Stimulated activated CD8-positive, alpha-beta memory T cell treated with anti-CD3 and anti-CD28 coated beads, Interleukin-12 subunit alpha, Interleukin-12 subunit beta, amount 100 ng/mL, for 24 hours (primary cell): ENCODE results near the gene CREB5.

ENCODE experiments used
- DNase-seq: peaks from one replicate; pipeline ENCODE4 v3.0.0-alpha.2; 2020; ENCODE audit errors: extremely low read depth

The CREB5 gene

DNA sequence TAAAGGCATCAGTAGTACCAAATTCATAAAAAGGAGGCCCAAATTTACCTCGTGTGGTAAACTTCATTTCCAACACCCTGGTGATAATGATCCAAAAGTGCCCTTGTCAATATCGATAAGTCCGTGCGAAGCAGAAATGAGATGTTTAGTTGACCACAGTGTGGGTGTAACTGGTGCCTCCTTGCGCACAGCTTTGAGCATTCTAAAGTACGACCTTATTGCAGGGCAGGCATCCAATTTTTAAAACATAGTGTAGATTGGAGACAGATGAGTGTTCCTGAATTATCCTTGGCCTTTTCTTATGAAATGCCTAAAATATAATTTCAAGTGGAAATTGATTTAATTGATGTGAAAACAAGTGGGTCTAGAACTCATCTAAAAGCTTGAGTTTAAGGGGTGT, 297.4 kb downstream of the CREB5 start:
- no peak for DNase-seq

DNA sequence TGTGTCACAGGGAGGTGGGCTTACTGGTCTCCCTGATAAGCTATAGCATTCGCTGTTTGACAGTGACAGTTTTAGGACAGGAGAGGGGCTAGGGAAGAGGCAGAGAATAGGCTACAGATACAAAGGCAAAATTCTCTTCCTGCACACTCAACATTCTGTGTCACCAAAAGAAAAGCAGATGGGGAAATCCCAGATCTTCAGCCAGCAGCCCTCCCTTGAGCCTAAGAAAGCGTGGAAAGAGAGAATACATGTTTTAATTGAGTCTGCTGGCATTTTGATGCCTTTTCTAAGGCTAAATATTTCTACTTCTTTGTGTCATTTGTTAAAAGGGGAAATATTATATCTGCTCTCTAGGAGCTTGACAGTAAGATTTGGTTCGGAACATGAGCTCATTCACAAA, 298.8 kb downstream of the CREB5 start:
- DNase-seq = no peak

GRCh38 chr7:28714459-28715120, 302.3 kb downstream of the CREB5 start:
- DNase-seq = no peak

DNA sequence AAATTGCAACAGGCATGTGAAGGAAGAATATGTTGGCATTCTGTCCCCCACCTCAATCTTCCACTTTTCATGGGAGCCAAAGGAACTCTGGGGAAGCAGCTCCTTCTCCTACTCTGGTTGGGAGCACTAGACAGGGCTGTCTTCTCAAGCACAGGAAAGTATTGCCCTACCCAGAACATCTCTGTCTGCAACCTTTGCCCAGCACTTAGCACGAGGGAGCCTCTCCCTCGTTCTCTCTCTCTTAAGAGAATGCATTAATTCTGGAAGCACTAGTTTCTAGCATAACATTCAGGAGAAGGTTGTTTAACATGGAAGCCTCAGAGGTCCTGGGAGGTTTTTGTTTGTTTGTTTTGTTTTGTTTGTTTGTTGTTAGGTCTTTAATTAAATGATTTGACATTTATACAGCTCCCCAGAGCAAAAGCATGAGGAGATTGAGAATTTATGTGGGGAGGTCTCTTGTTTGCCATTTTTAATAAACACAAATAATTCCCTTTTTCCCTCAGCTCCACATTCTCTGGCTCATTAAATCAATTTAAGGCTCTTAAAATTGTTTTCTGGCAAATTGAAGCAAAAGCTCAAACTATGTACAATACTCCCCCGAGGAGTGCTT, 305.2 kb downstream of the CREB5 start:
- no peak for DNase-seq

- no peak for DNase-seq
Observed at GRCh38 chr7:28718055-28718481, 305.8 kb downstream of the CREB5 start.

DNA sequence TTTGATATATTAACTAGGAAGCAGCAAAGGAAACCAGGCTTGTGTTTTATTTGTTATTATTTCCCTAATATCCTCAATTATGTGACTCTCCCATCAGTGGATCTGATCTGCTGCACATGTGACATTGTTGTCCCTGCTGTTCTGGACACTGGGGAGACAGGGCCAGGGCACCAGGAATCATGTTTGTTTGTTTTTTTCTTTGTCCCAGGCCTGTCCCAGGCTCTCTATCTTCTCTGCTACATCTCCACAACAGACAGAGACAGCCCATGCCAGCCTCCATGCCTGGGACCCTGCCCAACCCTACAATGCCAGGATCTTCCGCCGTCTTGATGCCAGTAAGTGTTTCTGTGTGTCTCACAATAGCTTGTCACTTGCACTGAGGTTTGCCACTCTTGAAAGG, 306.2 kb downstream of the CREB5 start:
- DNase-seq = no peak

- DNase-seq = no peak
Observed at GRCh38 chr7:28722684-28723083, 310.4 kb downstream of the CREB5 start.

DNA sequence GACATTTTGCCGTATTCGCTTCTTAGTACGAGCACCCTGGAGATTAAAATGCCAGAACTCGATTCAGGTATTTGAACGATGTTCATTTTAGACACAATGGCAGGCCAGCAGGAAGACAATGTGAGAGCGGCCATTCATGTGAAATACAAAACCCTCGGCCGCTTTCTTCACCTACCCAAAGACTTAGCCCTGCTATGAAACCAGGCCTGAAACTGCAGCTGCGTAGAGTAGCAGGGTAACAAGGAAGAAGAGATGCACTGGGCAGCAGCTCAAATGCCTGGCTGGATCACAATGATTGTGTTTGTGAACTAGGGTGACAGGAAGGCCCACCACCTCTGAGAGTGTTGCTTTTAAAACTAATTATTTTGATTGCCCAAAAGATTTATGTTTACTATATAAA, 311.0 kb downstream of the CREB5 start:
- DNase-seq = no peak

GRCh38 chr7:28724563-28724962, 312.2 kb downstream of the CREB5 start:
- no peak for DNase-seq

- no peak for DNase-seq
Observed at GRCh38 chr7:28725045-28725642, 312.8 kb downstream of the CREB5 start.

DNA sequence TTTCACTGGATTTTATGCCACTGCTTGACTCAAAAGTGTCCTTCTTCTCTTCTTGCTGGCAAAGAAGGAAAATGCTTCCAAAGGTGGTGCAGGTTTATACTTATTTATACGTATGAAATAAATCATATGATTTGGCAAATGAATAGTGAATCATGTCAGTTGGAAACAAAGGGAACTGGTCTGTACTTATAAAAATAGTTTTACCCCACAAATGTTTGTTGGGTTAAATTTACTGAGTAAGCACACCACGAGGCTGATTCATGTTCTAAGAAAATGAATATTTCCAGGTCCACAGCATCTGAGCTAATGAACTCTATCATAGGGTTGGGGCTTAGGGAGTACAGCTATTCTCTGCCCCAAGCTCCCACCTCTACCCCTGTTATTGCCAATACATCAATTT, 313.6 kb downstream of the CREB5 start:
- DNase-seq = no peak

GRCh38 chr7:28726555-28726954, 314.2 kb downstream of the CREB5 start:
- no peak for DNase-seq

GRCh38 chr7:28729281-28729680, 317.0 kb downstream of the CREB5 start:
- no peak for DNase-seq

DNA sequence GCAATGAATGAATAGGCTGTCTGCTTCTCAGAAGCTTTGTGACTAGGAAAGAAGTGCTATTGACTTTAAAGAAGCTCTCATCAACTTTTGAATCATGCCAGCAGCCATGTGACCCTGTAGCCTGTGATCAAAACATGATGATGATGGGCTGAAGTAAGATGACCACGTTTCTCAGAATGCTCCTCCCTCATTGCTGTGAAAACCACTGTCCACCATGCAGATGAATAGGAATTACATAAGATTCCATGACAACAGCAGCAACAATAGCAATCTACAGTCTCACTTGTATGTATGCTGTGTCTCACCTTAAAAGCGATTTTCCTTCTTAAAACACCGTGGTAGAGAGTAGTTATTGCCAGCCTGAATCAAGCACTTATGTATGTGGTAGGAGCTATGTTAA, 317.4 kb downstream of the CREB5 start:
- DNase-seq = no peak

DNA sequence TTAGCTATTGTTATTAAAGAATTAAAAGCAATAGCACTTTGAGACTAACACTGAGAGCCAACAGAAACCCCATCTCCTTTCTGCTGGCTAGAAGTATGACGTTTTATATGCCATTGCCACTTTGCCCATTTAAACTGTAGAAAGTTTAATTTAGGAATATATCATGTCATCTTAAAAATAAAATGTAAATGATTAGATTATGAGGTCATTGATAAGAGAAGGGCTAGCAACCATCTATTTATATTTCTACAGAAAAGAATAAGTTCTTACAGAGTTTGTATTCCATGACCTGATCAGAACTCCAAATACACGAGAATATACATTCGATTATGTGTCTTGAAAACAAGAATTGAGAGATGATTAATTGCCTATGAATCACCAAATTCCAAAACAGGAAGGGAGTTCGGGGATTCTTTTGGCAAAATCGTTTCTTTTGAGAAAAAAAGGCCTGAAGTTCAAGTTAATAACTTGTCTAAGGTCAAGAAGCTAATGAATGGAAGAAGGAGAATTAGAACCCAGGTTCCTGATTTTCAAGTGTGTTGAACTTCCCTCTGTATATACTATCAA, 318.9 kb downstream of the CREB5 start:
- no peak for DNase-seq

DNA sequence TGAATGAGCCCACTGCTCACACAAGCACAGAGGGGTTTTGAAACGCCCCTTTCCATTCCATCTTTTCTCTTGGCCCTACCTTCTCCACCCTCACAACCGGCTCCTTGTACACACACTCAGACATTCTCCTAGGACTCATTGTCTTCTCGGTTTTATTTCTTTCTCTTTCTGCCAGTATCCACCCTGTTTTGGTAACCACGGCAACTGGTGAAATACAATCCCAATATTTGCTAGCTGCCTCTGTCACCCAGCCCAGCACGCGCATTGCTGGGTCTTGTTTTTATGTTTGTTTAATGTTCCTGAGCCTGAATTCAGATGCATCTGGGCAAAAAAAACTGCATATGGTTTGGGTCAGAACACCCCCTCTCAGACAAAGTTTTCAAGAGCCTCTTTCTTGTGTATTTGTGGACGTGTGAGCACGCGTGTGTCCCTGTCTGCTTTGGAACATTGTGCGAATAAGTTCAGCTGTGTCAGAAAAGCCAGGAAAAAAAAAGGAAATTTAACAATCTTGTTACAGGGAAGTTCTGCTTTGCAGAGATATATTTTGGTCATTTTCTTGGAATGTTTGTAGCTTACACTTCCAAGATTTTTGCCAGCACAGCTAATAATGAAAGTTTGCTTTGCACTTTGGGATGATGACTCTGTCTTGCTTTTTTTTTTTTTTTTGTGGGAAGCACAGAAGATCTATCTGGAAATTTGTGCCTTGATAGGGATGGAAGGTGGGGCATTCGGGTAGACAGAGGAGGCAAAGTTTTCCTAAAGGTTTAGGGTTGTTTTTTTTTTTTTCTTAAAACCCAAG, 320.0 kb downstream of the CREB5 start:
- no peak for DNase-seq

DNA sequence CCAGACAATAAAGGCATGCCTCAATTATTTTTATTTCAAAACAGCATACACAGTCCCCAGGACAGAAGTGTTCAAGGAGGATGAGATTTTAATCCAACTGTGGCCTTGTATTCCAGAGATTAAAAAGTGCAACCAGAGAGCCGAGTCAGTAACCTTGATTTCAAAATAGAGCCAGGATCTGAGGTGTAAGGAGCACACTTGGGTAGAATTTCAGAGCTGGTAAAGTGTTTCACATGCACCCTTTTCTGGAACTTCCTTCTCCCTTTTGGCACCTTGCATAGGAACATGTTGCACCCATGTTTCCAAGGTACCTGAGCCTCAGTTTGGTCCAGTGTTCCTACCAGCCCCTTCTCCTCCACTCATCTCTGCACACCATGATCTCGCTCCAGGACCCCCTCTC, 320.7 kb downstream of the CREB5 start:
- no peak for DNase-seq

DNA sequence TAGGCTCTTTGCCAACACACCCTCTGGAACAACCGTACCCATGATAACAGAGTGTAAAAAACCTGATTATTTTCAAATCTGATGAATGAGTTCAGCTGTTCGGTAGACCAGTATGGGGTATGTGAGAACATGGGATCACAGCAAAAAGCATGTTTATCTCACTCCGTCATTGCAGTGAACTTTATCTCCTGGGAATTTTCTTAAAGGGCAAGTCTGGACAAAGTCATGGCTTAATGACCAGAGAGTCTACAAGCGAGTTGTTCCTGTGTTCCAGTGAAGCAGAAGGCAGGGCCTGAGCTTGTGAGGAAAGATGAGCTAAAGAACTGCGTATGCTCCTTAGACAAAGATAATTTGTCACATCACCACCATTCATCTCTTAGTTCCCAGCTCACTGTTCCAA, 326.1 kb downstream of the CREB5 start:
- DNase-seq = no peak

- no peak for DNase-seq
Observed at GRCh38 chr7:28739128-28739527, 326.8 kb downstream of the CREB5 start.

- DNase-seq = no peak
Observed at GRCh38 chr7:28739826-28740225, 327.5 kb downstream of the CREB5 start.

- no peak for DNase-seq
Observed at GRCh38 chr7:28744951-28745350, 332.6 kb downstream of the CREB5 start.

GRCh38 chr7:28745351-28745750, 333.0 kb downstream of the CREB5 start:
- no peak for DNase-seq
